ENCODE measurements around the gene SLC6A2. TPM values are rescaled to one million over a fixed set of nuclear protein-coding genes. Genes with fewer than 3 reads are reported as not detected.

SLC6A2 gene
- total and polyA plus RNA-seq, 9 of the 15 experiments (the other 6 are each of a cell fraction or from before 2014, with no cell fraction given), result not detected

DNA sequence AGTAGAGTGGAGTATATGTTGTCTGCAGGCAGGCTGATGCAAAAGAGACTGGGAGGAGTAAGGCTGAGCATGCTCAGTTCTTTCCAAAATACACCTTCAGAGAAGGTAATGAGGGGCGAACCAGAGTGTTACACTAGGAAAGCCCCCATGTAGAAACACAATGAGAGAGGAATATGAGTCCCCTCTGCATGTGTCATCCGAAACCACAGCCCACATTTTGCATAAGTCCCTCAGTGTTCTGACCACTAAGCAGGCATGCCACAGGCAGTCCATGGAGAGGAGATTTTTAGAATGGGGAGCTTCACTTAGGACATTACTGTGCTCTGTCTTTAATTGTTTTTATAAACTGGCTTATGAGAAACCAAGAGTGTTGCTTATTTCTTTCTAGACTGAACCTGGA, 32.0 kb downstream of the SLC6A2 start (continued):
- TF ChIP-seq, protein P1, sequence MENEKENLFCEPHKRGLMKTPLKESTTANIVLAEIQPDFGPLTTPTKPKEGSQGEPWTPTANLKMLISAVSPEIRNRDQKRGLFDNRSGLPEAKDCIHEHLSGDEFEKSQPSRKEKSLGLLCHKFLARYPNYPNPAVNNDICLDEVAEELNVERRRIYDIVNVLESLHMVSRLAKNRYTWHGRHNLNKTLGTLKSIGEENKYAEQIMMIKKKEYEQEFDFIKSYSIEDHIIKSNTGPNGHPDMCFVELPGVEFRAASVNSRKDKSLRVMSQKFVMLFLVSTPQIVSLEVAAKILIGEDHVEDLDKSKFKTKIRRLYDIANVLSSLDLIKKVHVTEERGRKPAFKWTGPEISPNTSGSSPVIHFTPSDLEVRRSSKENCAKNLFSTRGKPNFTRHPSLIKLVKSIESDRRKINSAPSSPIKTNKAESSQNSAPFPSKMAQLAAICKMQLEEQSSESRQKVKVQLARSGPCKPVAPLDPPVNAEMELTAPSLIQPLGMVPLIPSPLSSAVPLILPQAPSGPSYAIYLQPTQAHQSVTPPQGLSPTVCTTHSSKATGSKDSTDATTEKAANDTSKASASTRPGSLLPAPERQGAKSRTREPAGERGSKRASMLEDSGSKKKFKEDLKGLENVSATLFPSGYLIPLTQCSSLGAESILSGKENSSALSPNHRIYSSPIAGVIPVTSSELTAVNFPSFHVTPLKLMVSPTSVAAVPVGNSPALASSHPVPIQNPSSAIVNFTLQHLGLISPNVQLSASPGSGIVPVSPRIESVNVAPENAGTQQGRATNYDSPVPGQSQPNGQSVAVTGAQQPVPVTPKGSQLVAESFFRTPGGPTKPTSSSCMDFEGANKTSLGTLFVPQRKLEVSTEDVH (IDR thresholded peaks at IDR 0.05; ENCODE audit: low read depth, partially characterized antibody), result no peak
- TF ChIP-seq PHB2 (IDR thresholded peaks at IDR 0.05; ENCODE audit: low read depth) (no peak), KLF13 (tag; IDR thresholded peaks at IDR 0.05; ENCODE audit: borderline replicate concordance, low read depth) (no peak), FOS (IDR thresholded peaks at IDR 0.05; ENCODE audit: extremely low read depth, insufficient read length) (no peak)

DNA sequence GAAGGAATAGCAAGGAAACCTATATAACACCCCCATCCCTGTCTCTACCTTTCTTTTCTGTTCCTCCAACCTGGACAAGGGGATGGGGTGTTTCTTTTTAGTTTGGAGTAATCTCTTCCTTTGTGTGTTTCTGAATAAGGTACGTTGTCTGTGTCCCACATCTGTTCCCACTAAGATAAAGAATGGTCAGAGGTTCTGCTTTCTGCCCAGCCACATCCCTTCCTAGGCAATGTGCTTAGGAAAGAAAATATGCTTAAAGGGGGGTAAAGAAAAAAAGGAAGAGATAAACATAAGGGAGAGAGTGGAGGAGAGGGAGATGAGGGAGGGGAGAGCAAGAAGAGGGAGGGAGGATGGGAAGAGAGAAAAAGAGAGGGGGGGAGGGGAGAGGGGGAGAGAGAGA, 35.1 kb downstream of the SLC6A2 start:
- CTCF ChIA-PET (ENCODE audit: low intra/inter-chr PET ratio), result no interaction called here
- TF ChIP-seq ZNF316 (IDR thresholded peaks at IDR 0.05) (no peak), MAFG (tag; conservative IDR thresholded peaks at IDR 0.05) (no peak), FIP1L1 (IDR thresholded peaks at IDR 0.05; ENCODE audit: low read depth, low read length, poor library complexity, severe bottlenecking) (no peak), SNRNP70 (optimal IDR thresholded peaks at IDR 0.05; ENCODE audit: low read depth, low read length) (no peak), HDAC6 (IDR thresholded peaks at IDR 0.05; ENCODE audit: low read depth, low read length) (no peak), PHTF2 (CRISPR knock-in tag; IDR thresholded peaks at IDR 0.05) (no peak), ETV5 (CRISPR knock-in tag; IDR thresholded peaks at IDR 0.05; ENCODE audit: low read depth) (no peak)
- TF ChIP-seq, protein P2, sequence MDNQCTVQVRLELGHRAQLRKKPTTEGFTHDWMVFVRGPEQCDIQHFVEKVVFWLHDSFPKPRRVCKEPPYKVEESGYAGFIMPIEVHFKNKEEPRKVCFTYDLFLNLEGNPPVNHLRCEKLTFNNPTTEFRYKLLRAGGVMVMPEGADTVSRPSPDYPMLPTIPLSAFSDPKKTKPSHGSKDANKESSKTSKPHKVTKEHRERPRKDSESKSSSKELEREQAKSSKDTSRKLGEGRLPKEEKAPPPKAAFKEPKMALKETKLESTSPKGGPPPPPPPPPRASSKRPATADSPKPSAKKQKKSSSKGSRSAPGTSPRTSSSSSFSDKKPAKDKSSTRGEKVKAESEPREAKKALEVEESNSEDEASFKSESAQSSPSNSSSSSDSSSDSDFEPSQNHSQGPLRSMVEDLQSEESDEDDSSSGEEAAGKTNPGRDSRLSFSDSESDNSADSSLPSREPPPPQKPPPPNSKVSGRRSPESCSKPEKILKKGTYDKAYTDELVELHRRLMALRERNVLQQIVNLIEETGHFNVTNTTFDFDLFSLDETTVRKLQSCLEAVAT (IDR thresholded peaks at IDR 0.05), result no peak
- TF ChIP-seq, protein P3, sequence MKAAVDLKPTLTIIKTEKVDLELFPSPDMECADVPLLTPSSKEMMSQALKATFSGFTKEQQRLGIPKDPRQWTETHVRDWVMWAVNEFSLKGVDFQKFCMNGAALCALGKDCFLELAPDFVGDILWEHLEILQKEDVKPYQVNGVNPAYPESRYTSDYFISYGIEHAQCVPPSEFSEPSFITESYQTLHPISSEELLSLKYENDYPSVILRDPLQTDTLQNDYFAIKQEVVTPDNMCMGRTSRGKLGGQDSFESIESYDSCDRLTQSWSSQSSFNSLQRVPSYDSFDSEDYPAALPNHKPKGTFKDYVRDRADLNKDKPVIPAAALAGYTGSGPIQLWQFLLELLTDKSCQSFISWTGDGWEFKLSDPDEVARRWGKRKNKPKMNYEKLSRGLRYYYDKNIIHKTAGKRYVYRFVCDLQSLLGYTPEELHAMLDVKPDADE (conservative IDR thresholded peaks at IDR 0.05; ENCODE audit: control insufficient read depth, low read depth, low read length), result no peak
- TF ChIP-seq, protein P4, sequence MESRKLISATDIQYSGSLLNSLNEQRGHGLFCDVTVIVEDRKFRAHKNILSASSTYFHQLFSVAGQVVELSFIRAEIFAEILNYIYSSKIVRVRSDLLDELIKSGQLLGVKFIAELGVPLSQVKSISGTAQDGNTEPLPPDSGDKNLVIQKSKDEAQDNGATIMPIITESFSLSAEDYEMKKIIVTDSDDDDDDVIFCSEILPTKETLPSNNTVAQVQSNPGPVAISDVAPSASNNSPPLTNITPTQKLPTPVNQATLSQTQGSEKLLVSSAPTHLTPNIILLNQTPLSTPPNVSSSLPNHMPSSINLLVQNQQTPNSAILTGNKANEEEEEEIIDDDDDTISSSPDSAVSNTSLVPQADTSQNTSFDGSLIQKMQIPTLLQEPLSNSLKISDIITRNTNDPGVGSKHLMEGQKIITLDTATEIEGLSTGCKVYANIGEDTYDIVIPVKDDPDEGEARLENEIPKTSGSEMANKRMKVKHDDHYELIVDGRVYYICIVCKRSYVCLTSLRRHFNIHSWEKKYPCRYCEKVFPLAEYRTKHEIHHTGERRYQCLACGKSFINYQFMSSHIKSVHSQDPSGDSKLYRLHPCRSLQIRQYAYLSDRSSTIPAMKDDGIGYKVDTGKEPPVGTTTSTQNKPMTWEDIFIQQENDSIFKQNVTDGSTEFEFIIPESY (CRISPR knock-in tag; IDR thresholded peaks at IDR 0.05), result no peak

More for the DNA sequence above, 35.1 kb downstream of the SLC6A2 start:
- Histone ChIP-seq H3K4me3 (no peak overlapping the region), H3K27me3 (ENCODE audit: control insufficient read depth in 2 of 2, insufficient read depth in 2 of 2, low read length in 2 of 2) (peaks cover 0 to 11% of the 10 kb centered on the region in 2 experiments; a peak in 1 of 5 replicates), H3K4me1 (replicated peaks in 1 of 2; ENCODE audit: control insufficient read depth in 2 of 2, insufficient read depth in 2 of 2, low read length in 2 of 2) (no peaks in the 10 kb centered on the region), H3K9me3 (replicated peaks; ENCODE audit: control insufficient read depth, insufficient read depth, low read depth, low read length) (no peaks in the 10 kb centered on the region), H4K20me1 (replicated peaks; ENCODE audit: control insufficient read depth, insufficient read depth, low read length) (no peaks in the 10 kb centered on the region), H3K9me1 (ENCODE audit: control insufficient read depth, insufficient read depth, low read length) (no peaks in the 10 kb centered on the region), H3K27ac (ENCODE audit: extremely low read depth, low read depth, low read length) (no peak overlapping the region), H2AFZ (ENCODE audit: low read depth, low read length) (no peak overlapping the region), H3K79me2 (ENCODE audit: control insufficient read depth, insufficient read depth, low read length) (no peaks in the 10 kb centered on the region), H3K36me3 (ENCODE audit: control insufficient read depth, insufficient read depth, low read length) (no peaks in the 10 kb centered on the region), H3K9ac (ENCODE audit: insufficient read depth in 1 of 2, low read depth in 2 of 2, low read length in 2 of 2) (no peak overlapping the region), H3K4me2 (ENCODE audit: insufficient read depth, low read length) (no peak overlapping the region)
- DNase-seq (ENCODE audit: extremely low read depth in 1 of 4, low spot score in 3 of 4) (no peak), ATAC-seq (no peak), FAIRE-seq (no peak)
- POLR2A ChIA-PET, result interaction anchor here (0.6 to 0.7 kb wide), 3 partner anchors 15 to 197 kb away, joined by 3 to 4 read pairs (median 4); no protein-coding TSS in a partner anchor
- no TSS peak for BruUV-seq (replicated peaks)
- in situ Hi-C loops (cut with MboI), result no loop called here
- 0% methylated on average over 1 of the region's 1 CpG for WGBS (ENCODE audit: insufficient coverage, low coverage, missing lambda C conversion rate)
- intact Hi-C loops (cut with micrococcal nuclease), result no loop called here

Measured in K562 (cell line).